ENCODE measurements around the gene LHFPL2.

The LHFPL2 gene

GRCh38 chr5:78611126-78611605 is 37.4 kb downstream of the LHFPL2 start:
- CTCF ChIA-PET: interaction anchor here (1.2 kb wide), 1 partner anchor 54 kb away, joined by 3 read pairs; no protein-coding TSS in a partner anchor
- no peak for TF ChIP-seq CTCF (IDR thresholded peaks at IDR 0.05; ENCODE audit: control extremely low read depth, extremely low read depth, low read depth, missing control alignments)
- POLR2A ChIA-PET: no interaction called here
- no peak for DNase-seq (ENCODE audit: extremely low spot score)

DNA sequence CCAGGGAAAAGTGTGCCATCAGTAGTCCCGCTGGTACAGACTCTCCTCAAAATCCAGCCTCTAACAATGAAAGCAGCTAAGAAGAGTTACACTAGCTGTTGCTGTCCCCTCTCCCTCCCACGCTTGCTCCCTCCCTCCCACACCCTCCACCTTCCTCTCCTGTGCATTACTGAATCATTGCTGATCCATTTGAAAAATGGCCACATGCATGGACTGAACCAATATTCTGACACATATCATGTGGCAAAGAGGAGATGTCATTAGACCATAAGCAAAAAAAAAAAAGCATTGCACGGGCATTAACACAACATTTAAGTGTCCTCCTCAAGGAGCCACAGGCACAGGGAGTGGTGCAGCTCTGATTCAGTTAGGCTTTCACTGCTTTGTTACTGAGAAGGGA is 37.9 kb downstream of the LHFPL2 start:
- no peak for DNase-seq (ENCODE audit: extremely low spot score)
- no peak for TF ChIP-seq CTCF (IDR thresholded peaks at IDR 0.05; ENCODE audit: control extremely low read depth, extremely low read depth, low read depth, missing control alignments)
- CTCF ChIA-PET: interaction anchor here (1.2 to 1.3 kb wide), 2 partner anchors 44 to 53 kb away, joined by 3 read pairs; no protein-coding TSS in a partner anchor
- POLR2A ChIA-PET: no interaction called here

GRCh38 chr5:78610163-78610583 is 38.4 kb downstream of the LHFPL2 start:
- ChIA-PET POLR2A (no interaction called here), CTCF (interaction anchor here (1.1 to 1.3 kb wide), 3 partner anchors 9 to 53 kb away, joined by 3 read pairs; no protein-coding TSS in a partner anchor)
- TF ChIP-seq CTCF (IDR thresholded peaks at IDR 0.05; ENCODE audit: control extremely low read depth, extremely low read depth, low read depth, missing control alignments): no peak
- DNase-seq (ENCODE audit: extremely low spot score): no peak

DNA sequence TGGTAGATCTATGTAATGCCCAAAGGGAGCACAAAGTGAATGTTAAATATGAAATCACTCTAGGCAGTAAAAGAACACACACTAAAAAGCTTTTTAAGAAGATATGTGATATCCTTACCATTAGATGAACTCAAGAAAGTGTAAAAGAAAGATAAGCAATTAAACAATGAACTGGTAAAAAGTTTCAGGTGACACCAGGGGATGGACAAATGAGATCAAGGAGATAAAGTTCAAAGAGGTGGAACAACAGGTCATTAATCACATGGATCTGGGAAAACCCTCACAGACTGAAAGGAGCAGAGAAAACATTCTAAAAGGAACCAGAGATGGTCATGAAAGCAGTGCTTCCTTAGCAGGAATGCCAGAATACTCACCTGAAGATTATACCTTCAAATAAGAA is 40.7 kb downstream of the LHFPL2 start:
- no peak for TF ChIP-seq CTCF (IDR thresholded peaks at IDR 0.05; ENCODE audit: control extremely low read depth, extremely low read depth, low read depth, missing control alignments)
- no peak for DNase-seq (ENCODE audit: extremely low spot score)
- ChIA-PET CTCF (interaction anchor here (1.0 kb wide), 1 partner anchor 98 kb away, joined by 3 read pairs; no protein-coding TSS in a partner anchor), POLR2A (no interaction called here)

DNA sequence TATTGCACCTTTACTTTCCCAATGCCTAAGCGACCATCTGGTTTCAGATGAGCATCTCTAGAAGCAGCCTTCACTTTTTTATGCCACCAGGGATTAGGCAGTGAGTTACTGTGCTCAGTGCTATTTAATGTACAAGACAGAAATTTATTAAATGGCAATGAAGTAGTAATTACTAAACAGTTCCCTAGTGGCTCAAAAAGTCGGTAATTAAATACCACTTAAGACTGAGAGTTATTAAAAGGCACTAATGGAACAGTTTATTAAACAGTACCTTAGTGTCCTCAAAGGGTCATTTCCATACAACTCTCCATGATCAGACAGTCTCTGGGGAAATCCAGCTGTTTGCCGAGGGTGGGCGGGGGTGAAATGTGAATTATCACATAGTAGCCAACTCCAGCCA is 42.3 kb downstream of the LHFPL2 start:
- no peak for DNase-seq (ENCODE audit: extremely low spot score)
- CTCF ChIA-PET: interaction anchor here (1.2 kb wide), 1 partner anchor 12 kb away, joined by 3 read pairs; no protein-coding TSS in a partner anchor
- TF ChIP-seq CTCF (IDR thresholded peaks at IDR 0.05; ENCODE audit: control extremely low read depth, extremely low read depth, low read depth, missing control alignments): no peak
- POLR2A ChIA-PET: no interaction called here

- no peak for TF ChIP-seq CTCF (IDR thresholded peaks at IDR 0.05; ENCODE audit: control extremely low read depth, extremely low read depth, low read depth, missing control alignments)
- POLR2A ChIA-PET: no interaction called here
- CTCF ChIA-PET: no interaction called here
- DNase-seq (ENCODE audit: extremely low spot score): no peak
Measured at GRCh38 chr5:78605611-78606010, 43.0 kb downstream of the LHFPL2 start.
